Neural progenitor cell (in vitro differentiated cells): ENCODE measurements around the gene GALK1. TPM values are rescaled to one million over a fixed set of nuclear protein-coding genes. Genes with fewer than 3 reads are reported as not detected.

ENCODE experiments used
- DNase-seq: peaks from one replicate; pipeline ENCODE4 v3.0.0-alpha.2; 2016; ENCODE audit warnings: low spot score
- H2AFZ ChIP-seq: fragments of 200-600 bp; sonication (generic); replicated peaks from 2 replicates; pipeline ENCODE4 v1.6.1; 2016; ENCODE audit warnings: antibody characterized with exemption
- H3F3A ChIP-seq: fragments of 200-600 bp; sonication (generic); 2 replicates; pipeline ENCODE4 v1.6.1; 2016; ENCODE audit warnings: antibody characterized with exemption, low read depth
- H3K27ac ChIP-seq: fragments of 200-600 bp; sonication (generic); 2 replicates; pipeline ENCODE4 v1.5.1; 2016; ENCODE audit warnings: mild to moderate bottlenecking
- H3K27me3 ChIP-seq: fragments of 200-600 bp; sonication (generic); 2 replicates; pipeline ENCODE4 v1.6.1; 2016; ENCODE audit warnings: mild to moderate bottlenecking, moderate library complexity
- H3K36me3 ChIP-seq: fragments of 200-600 bp; sonication (generic); 2 replicates; pipeline ENCODE4 v1.5.1; 2016
- H3K4me1 ChIP-seq: fragments of 200-600 bp; sonication (generic); 2 replicates; pipeline ENCODE4 v1.6.1; 2016; ENCODE audit warnings: mixed run types
- H3K4me2 ChIP-seq: fragments of 200-600 bp; sonication (generic); 2 replicates; pipeline ENCODE4 v1.6.1; 2016
- H3K4me3 ChIP-seq: fragments of 200-600 bp; sonication (generic); 2 replicates; pipeline ENCODE4 v1.5.1; 2016
- H3K79me2 ChIP-seq: fragments of 200-600 bp; sonication (generic); 2 replicates; pipeline ENCODE4 v1.6.1; 2016; ENCODE audit warnings: low read depth
- H3K9ac ChIP-seq: fragments of 200-600 bp; sonication (generic); 2 replicates; pipeline ENCODE4 v1.6.1; 2016
- H3K9me3 ChIP-seq: fragments of 200-600 bp; sonication (generic); 2 replicates; pipeline ENCODE4 v1.5.1; 2016; ENCODE audit warnings: low read depth
- H4K20me1 ChIP-seq: fragments of 200-600 bp; sonication (generic); 2 replicates; pipeline ENCODE4 v1.6.1; 2016; ENCODE audit warnings: low read depth
- H3K27ac Mint-ChIP-seq: 3 replicates; pipeline ENCODE4 v1.8.0; 2021; ENCODE audit warnings: mixed read lengths
- H3K27me3 Mint-ChIP-seq: 2 replicates; pipeline ENCODE4 v1.8.0; 2022; ENCODE audit warnings: low read depth, mild to moderate bottlenecking, inconsistent platforms, moderate library complexity, mixed read lengths; ENCODE audit not compliant: insufficient read depth
- H3K36me3 Mint-ChIP-seq: 3 replicates; pipeline ENCODE4 v1.8.0; 2021; ENCODE audit warnings: mixed read lengths
- H3K4me1 Mint-ChIP-seq: 3 replicates; pipeline ENCODE4 v1.8.0; 2021; ENCODE audit warnings: mixed read lengths
- H3K4me3 Mint-ChIP-seq: 3 replicates; pipeline ENCODE4 v1.8.0; 2021; ENCODE audit warnings: mild to moderate bottlenecking, moderate library complexity, mixed read lengths
- H3K9me3 Mint-ChIP-seq: 3 replicates; pipeline ENCODE4 v1.8.0; 2020; ENCODE audit warnings: mixed read lengths
- EZH2 ChIP-seq: fragments of 200-600 bp; sonication (generic); IDR thresholded peaks from 2 replicates; pipeline ENCODE4 v1.6.1; 2017; ENCODE audit warnings: antibody characterized with exemption, mild to moderate bottlenecking, moderate library complexity
- EZH2phosphoT487 ChIP-seq: fragments of 200-600 bp; sonication (generic); IDR thresholded peaks from 2 replicates; pipeline ENCODE4 v1.6.1; 2017; ENCODE audit warnings: antibody characterized with exemption
- total RNA-seq: library from RNA; depleted of rRNA; stranded (reverse); fragments of >200 nt; gene quantifications from 2 replicates; pipeline ENCODE4 v1.2.3, GENCODE V29; 2015; ENCODE audit warnings: low replicate concordance
- TF ChIP-seq, protein P1 (sequence below): fragments of 200-600 bp; sonication (generic); IDR thresholded peaks from 2 replicates; pipeline ENCODE4 v1.5.1; 2017; ENCODE audit warnings: antibody characterized with exemption, mild to moderate bottlenecking

The GALK1 gene
- total RNA-seq, 1 donor from 2014 or later, result 6.5 TPM

DNA sequence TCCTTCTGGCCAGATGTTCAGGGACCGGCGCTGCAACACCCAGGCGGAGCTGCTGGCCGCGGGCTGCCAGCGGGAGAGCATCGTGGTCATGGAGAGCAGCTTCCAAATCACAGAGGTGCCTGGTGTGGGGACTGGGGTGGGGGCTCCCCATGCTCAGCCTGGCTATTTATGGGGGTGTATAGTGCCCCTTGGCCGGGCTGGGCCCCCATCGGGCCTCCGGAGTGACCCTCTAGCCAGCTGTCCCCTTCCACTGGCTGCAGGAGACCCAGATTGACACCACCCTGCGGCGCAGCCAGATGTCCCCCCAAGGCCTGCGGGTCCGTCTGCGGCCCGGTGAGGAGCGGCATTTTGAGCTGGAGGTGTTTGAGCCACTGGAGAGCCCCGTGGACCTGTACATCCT lies 37.6 kb downstream of the GALK1 start:
- H3K4me3 Mint-ChIP-seq, result no peak overlapping the region
- no peaks in the 10 kb centered on the region for H3K4me1 ChIP-seq

DNA sequence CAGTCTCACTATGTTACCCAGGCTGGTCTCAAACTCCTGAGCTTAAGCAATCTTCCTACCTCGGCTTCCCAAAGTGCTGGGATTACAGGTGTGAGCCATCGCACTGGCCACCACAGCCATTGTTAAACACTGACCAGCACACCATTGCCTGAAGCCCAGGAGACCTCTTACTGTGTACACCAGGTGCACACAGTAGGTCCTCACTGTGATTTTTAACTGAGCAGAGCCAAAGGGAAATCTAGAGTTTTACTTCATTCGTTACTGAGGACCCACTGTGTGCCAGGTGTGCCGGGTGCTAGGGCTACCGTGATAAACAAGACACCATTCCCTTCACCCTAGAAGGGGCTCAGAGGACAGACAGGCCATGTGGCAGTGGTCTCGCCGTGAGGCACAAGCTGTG lies 39.5 kb downstream of the GALK1 start:
- no peaks in the 10 kb centered on the region for H3K36me3 ChIP-seq
- Mint-ChIP-seq H3K4me3 (no peak overlapping the region), H3K27me3 (peaks cover 20% of the 10 kb centered on the region), H3K27ac (no peak overlapping the region), H3K36me3 (no peaks in the 10 kb centered on the region), H3K4me1 (peaks cover 2% of the 10 kb centered on the region), H3K9me3 (no peaks in the 10 kb centered on the region)
- H3K79me2 ChIP-seq, result no peaks in the 10 kb centered on the region
- TF ChIP-seq EZH2phosphoT487, result no peak
- no peak for TF ChIP-seq EZH2
- TF ChIP-seq, protein P1, sequence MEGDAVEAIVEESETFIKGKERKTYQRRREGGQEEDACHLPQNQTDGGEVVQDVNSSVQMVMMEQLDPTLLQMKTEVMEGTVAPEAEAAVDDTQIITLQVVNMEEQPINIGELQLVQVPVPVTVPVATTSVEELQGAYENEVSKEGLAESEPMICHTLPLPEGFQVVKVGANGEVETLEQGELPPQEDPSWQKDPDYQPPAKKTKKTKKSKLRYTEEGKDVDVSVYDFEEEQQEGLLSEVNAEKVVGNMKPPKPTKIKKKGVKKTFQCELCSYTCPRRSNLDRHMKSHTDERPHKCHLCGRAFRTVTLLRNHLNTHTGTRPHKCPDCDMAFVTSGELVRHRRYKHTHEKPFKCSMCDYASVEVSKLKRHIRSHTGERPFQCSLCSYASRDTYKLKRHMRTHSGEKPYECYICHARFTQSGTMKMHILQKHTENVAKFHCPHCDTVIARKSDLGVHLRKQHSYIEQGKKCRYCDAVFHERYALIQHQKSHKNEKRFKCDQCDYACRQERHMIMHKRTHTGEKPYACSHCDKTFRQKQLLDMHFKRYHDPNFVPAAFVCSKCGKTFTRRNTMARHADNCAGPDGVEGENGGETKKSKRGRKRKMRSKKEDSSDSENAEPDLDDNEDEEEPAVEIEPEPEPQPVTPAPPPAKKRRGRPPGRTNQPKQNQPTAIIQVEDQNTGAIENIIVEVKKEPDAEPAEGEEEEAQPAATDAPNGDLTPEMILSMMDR, result no peak
- peaks cover 21% of the 10 kb centered on the region for H3K27me3 ChIP-seq
- H3K4me1 ChIP-seq, result no peaks in the 10 kb centered on the region
- no peak overlapping the region for H3K27ac ChIP-seq
- H3K4me2 ChIP-seq, result no peak overlapping the region
- no peak overlapping the region for H3K9ac ChIP-seq
- no peak overlapping the region for H2AFZ ChIP-seq
- no peak for DNase-seq
- no peak overlapping the region for H3K4me3 ChIP-seq
- no peaks in the 10 kb centered on the region for H3K9me3 ChIP-seq
- H3F3A ChIP-seq, result peaks cover 9% of the 10 kb centered on the region
- no peaks in the 10 kb centered on the region for H4K20me1 ChIP-seq

More for the DNA sequence above, 37.6 kb downstream of the GALK1 start:
- H3K4me1 Mint-ChIP-seq, result no peaks in the 10 kb centered on the region
- Histone ChIP-seq H3K27ac (no peak overlapping the region), H3F3A (no peaks in the 10 kb centered on the region), H3K4me2 (no peak overlapping the region), H4K20me1 (no peaks in the 10 kb centered on the region), H3K4me3 (no peak overlapping the region), H3K79me2 (no peaks in the 10 kb centered on the region), H3K9me3 (no peaks in the 10 kb centered on the region), H3K36me3 (no peaks in the 10 kb centered on the region), H3K27me3 (peaks cover 2% of the 10 kb centered on the region), H3K9ac (no peak overlapping the region), H2AFZ (no peak overlapping the region)
- H3K27ac Mint-ChIP-seq, result no peak overlapping the region
- peaks cover 17% of the 10 kb centered on the region for H3K27me3 Mint-ChIP-seq
- no peaks in the 10 kb centered on the region for H3K9me3 Mint-ChIP-seq
- no peak for TF ChIP-seq EZH2
- TF ChIP-seq, protein P1, result no peak
- no peak for TF ChIP-seq EZH2phosphoT487
- no peaks in the 10 kb centered on the region for H3K36me3 Mint-ChIP-seq
- no peak for DNase-seq

DNA sequence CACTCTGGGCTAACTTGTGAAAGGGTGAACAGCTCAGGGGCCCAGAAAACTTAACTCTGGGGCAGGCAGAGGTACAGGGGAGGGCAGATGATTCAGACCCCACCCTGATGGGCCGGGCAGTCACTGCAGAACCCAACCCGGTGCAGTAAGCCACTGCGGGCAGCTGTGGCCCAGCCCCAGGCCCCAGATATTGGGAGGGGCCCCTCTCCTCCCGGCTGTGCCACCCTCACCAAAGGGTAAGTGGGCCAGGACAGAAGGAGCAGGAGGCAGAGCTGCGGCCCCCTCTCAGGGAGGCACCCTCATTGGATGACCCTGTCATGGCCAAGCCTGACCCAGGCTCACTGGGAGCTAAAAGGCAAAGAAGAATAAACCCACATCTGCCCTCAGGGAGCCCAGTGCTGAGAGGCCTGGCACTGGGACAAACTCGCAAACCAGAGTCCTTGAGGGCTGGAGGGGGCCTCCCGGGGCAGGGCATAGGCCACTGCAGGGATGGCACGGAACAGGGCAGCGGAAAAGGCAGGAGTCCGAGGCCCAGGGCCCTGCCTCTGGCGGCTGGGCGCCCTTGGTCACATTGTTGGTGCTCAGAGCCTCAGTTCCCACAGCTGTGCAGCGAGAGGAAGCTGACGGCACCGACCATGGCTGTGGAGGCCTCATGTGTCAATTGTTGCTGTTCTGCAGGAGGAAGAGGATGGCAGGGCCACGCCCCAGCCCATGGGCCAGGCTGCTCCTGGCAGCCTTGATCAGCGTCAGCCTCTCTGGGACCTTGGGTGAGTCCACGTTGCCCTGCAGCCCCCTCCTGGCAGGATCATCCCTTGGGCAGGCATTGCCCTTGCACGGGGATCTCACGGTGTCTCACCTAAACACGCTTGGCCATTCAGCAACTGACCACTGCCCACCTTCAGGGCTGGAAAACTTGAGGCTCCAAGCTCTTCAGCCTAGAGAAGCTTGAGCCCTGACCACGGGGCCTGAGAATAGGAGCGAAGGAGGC lies 40.7 kb downstream of the GALK1 start:
- H3K27ac Mint-ChIP-seq, result no peak overlapping the region
- no peaks in the 10 kb centered on the region for H3K36me3 Mint-ChIP-seq
- peaks cover 2% of the 10 kb centered on the region for H3K4me1 Mint-ChIP-seq
- peaks cover 33% of the 10 kb centered on the region for H3K27me3 ChIP-seq
- H3K9me3 Mint-ChIP-seq, result no peaks in the 10 kb centered on the region
- peaks cover 10% of the 10 kb centered on the region for H3F3A ChIP-seq
- no peak overlapping the region for H3K27ac ChIP-seq
- no peaks in the 10 kb centered on the region for H3K9me3 ChIP-seq
- no peaks in the 10 kb centered on the region for H3K36me3 ChIP-seq
- no peak overlapping the region for H3K4me3 ChIP-seq
- H3K4me3 Mint-ChIP-seq, result no peak overlapping the region
- H3K27me3 Mint-ChIP-seq, result peaks cover 31% of the 10 kb centered on the region
- no peaks in the 10 kb centered on the region for H3K4me1 ChIP-seq
- TF ChIP-seq, protein P1, result no peak
- TF ChIP-seq EZH2 (no peak), EZH2phosphoT487 (no peak)
- no peak for DNase-seq
- H3K4me2 ChIP-seq, result no peak overlapping the region
- no peaks in the 10 kb centered on the region for H4K20me1 ChIP-seq
- H2AFZ ChIP-seq, result no peak overlapping the region
- H3K79me2 ChIP-seq, result no peaks in the 10 kb centered on the region
- H3K9ac ChIP-seq, result no peak overlapping the region
